Muscle layer of duodenum (tissue), 2 donors: ENCODE results near the gene TMEM258.

Experiments used
- H3K27ac ChIP-seq: one replicate; pipeline ENCODE4 v1.7.0; 2013; ENCODE audit warnings: mild to moderate bottlenecking, low read length
- H3K27me3 ChIP-seq: one replicate; pipeline ENCODE4 v1.7.0; 2013; ENCODE audit warnings: low read depth, mild to moderate bottlenecking, control low read depth, low read length
- H3K36me3 ChIP-seq, 2 donors: one replicate each; pipeline ENCODE4 v1.7.0; 2013; ENCODE audit warnings: low read length in 2 of 2, control low read depth in 1 of 2, mild to moderate bottlenecking in 1 of 2; ENCODE audit not compliant: insufficient read depth in 2 of 2, control insufficient read depth in 1 of 2
- H3K4me1 ChIP-seq, 2 donors: one replicate each; pipeline ENCODE4 v1.7.0; 2013; ENCODE audit warnings: low read length in 2 of 2, mild to moderate bottlenecking in 2 of 2, control low read depth in 1 of 2, moderate library complexity in 1 of 2; ENCODE audit not compliant: insufficient read depth in 2 of 2, control insufficient read depth in 1 of 2
- H3K4me3 ChIP-seq, 2 donors: one replicate each; pipeline ENCODE4 v1.7.0; 2013; ENCODE audit warnings: low read length in 2 of 2, low read depth in 1 of 2, mild to moderate bottlenecking in 1 of 2
- H3K9me3 ChIP-seq, 2 donors: one replicate each; pipeline ENCODE4 v1.7.0; 2013; ENCODE audit warnings: low read length in 2 of 2, control low read depth in 1 of 2, mild to moderate bottlenecking in 1 of 2; ENCODE audit not compliant: control insufficient read depth in 1 of 2
- donor health status: healthy.

Gene TMEM258

GRCh38 chr11:61792310-61793082, at the start of gene TMEM258, which contains the start of gene FEN1:
Gene TMEM258, minus strand, starts transcription at chr11:61792599. Its CDS starts 41 bp downstream, at chr11:61792558.
Gene FEN1, plus strand, starts transcription at chr11:61792911. Its CDS starts 2,451 bp downstream, at chr11:61795362.
- Histone ChIP-seq H3K36me3 (peaks cover 20 to 40% of the 10 kb centered on the region in 2 donors), H3K9me3 (no peaks in the 10 kb centered on the region), H3K4me1 (peaks cover 4 to 23% of the 10 kb centered on the region in 2 donors), H3K4me3 (peak within 1 kb of the TSS; percentile 82 to 86), H3K27ac (peak within 1 kb of the TSS; percentile 93), H3K27me3 (no peaks in the 10 kb centered on the region)

GRCh38 chr11:61841636-61842527, 49.5 kb upstream of the TMEM258 start:
- Histone ChIP-seq H3K4me3 (no peak overlapping the region), H3K27me3 (no peaks in the 10 kb centered on the region), H3K36me3 (peaks cover 7 to 19% of the 10 kb centered on the region in 2 donors), H3K9me3 (no peaks in the 10 kb centered on the region), H3K4me1 (no peaks in the 10 kb centered on the region), H3K27ac (no peak overlapping the region)

- Histone ChIP-seq H3K4me3 (no peak overlapping the region), H3K27me3 (no peaks in the 10 kb centered on the region), H3K36me3 (peaks cover 7 to 19% of the 10 kb centered on the region in 2 donors), H3K4me1 (no peaks in the 10 kb centered on the region), H3K27ac (no peak overlapping the region), H3K9me3 (no peaks in the 10 kb centered on the region)
Measured at GRCh38 chr11:61840371-61840770, 48.0 kb upstream of the TMEM258 start.

- Histone ChIP-seq H3K9me3 (no peaks in the 10 kb centered on the region), H3K27me3 (no peaks in the 10 kb centered on the region), H3K27ac (no peak overlapping the region), H3K4me1 (no peaks in the 10 kb centered on the region), H3K4me3 (no peak overlapping the region), H3K36me3 (peaks cover 7 to 19% of the 10 kb centered on the region in 2 donors)
Measured at GRCh38 chr11:61839742-61840141, 47.3 kb upstream of the TMEM258 start.

- H3K9me3 ChIP-seq, result no peaks in the 10 kb centered on the region
- no peaks in the 10 kb centered on the region for H3K4me1 ChIP-seq
- H3K27me3 ChIP-seq, result no peaks in the 10 kb centered on the region
- H3K36me3 ChIP-seq, result peaks cover 7 to 19% of the 10 kb centered on the region in 2 donors
- H3K4me3 ChIP-seq, result no peak overlapping the region
- H3K27ac ChIP-seq, result no peak overlapping the region
Measured at GRCh38 chr11:61838921-61839320, 46.5 kb upstream of the TMEM258 start.

- Histone ChIP-seq H3K4me3 (no peak overlapping the region), H3K27ac (no peak overlapping the region), H3K27me3 (no peaks in the 10 kb centered on the region), H3K36me3 (peaks cover 7 to 19% of the 10 kb centered on the region in 2 donors), H3K9me3 (no peaks in the 10 kb centered on the region), H3K4me1 (no peaks in the 10 kb centered on the region)
Measured at GRCh38 chr11:61838501-61838900, 46.1 kb upstream of the TMEM258 start.

GRCh38 chr11:61837411-61838005, 45.1 kb upstream of the TMEM258 start:
- Histone ChIP-seq H3K4me1 (no peaks in the 10 kb centered on the region), H3K9me3 (no peaks in the 10 kb centered on the region), H3K27ac (no peak overlapping the region), H3K36me3 (peaks cover 7 to 19% of the 10 kb centered on the region in 2 donors), H3K4me3 (no peak overlapping the region), H3K27me3 (no peaks in the 10 kb centered on the region)

GRCh38 chr11:61836193-61836592, 43.8 kb upstream of the TMEM258 start:
- H3K27me3 ChIP-seq, result no peaks in the 10 kb centered on the region
- H3K36me3 ChIP-seq, result peaks cover 0 to 11% of the 10 kb centered on the region in 2 donors
- no peaks in the 10 kb centered on the region for H3K9me3 ChIP-seq
- no peak overlapping the region for H3K4me3 ChIP-seq
- H3K27ac ChIP-seq, result no peak overlapping the region
- no peaks in the 10 kb centered on the region for H3K4me1 ChIP-seq

- H3K27ac ChIP-seq, result peak overlapping the region; percentile 64
- no peaks in the 10 kb centered on the region for H3K36me3 ChIP-seq
- H3K27me3 ChIP-seq, result no peaks in the 10 kb centered on the region
- no peaks in the 10 kb centered on the region for H3K4me1 ChIP-seq
- no peak overlapping the region for H3K4me3 ChIP-seq
- H3K9me3 ChIP-seq, result no peaks in the 10 kb centered on the region
Measured at GRCh38 chr11:61834278-61835048, 42.1 kb upstream of the TMEM258 start.

- H3K4me1 ChIP-seq, result peaks cover 0 to 2% of the 10 kb centered on the region in 2 donors
- no peaks in the 10 kb centered on the region for H3K27me3 ChIP-seq
- no peaks in the 10 kb centered on the region for H3K36me3 ChIP-seq
- H3K27ac ChIP-seq, result peak overlapping the region; percentile 64
- H3K9me3 ChIP-seq, result no peaks in the 10 kb centered on the region
- H3K4me3 ChIP-seq, result no peak overlapping the region
Measured at GRCh38 chr11:61833926-61834277, 41.5 kb upstream of the TMEM258 start.
